Ectodermal cell (in vitro differentiated cells): ENCODE measurements around the gene MYOG.

Source experiments
- H3K27ac ChIP-seq: 2 replicates; pipeline ENCODE4 v1.7.0; 2013; ENCODE audit warnings: mild to moderate bottlenecking, low read depth, low read length; ENCODE audit not compliant: insufficient read depth, poor library complexity, severe bottlenecking
- H3K27me3 ChIP-seq: 2 replicates; pipeline ENCODE4 v1.7.0; 2013; ENCODE audit warnings: mild to moderate bottlenecking, low read length; ENCODE audit not compliant: insufficient read depth, control insufficient read depth, poor library complexity, severe bottlenecking
- H3K36me3 ChIP-seq: one replicate; pipeline ENCODE4 v1.7.0; 2013; ENCODE audit warnings: low read length; ENCODE audit not compliant: control insufficient read depth, insufficient read depth
- H3K4me1 ChIP-seq: one replicate; pipeline ENCODE4 v1.7.0; 2013; ENCODE audit warnings: low read length; ENCODE audit not compliant: control insufficient read depth, insufficient read depth
- H3K4me3 ChIP-seq: 2 replicates; pipeline ENCODE4 v1.7.0; 2013; ENCODE audit warnings: low read depth, low read length, control low read depth; ENCODE audit not compliant: insufficient read depth
- H3K9me3 ChIP-seq: 2 replicates; pipeline ENCODE4 v1.7.0; 2013; ENCODE audit warnings: mild to moderate bottlenecking, low read length, moderate library complexity; ENCODE audit not compliant: control insufficient read depth
- WGBS, 2 experiments: methylation state at CpG; one replicate each; pipeline ENCODE4 v1.1.7; 2013; ENCODE audit warnings: missing lambda C conversion rate in 2 of 2; 5-methylcytosine and 5-hydroxymethylcytosine counted together

The MYOG gene

GRCh38 chr1:203033287-203033686 is 52.5 kb downstream of the MYOG start:
- peaks cover 9% of the 10 kb centered on the region for H3K27me3 ChIP-seq
- no peaks in the 10 kb centered on the region for H3K9me3 ChIP-seq
- H3K27ac ChIP-seq: no peak overlapping the region
- H3K36me3 ChIP-seq: no peaks in the 10 kb centered on the region
- H3K4me3 ChIP-seq: no peak overlapping the region
- WGBS, 2 experiments: 90 to 93% methylated on average over 2 of the region's 2 CpGs
- H3K4me1 ChIP-seq: peaks cover 9% of the 10 kb centered on the region
